ENCODE data around the gene CFAP221.

Gene CFAP221

DNA sequence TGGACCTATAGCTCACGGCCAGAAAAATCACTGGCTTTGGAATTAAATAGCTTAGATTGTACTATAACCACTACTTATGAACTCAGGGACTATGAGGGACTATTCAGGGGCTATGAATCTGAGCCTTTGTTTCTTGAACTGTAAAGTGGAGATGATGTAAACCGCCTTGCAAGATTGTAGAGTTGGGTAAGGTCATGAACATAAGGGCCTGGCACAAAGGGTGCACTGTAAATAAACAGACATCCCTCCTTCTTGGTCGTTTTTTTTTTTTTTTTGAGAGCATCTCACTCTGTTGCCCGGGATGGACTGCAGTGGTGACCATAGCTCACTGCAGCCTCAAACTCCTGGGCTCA lies 137.6 kb downstream of the CFAP221 start:
- Histone ChIP-seq H3K9ac (ENCODE audit: low read length) (no peak overlapping the region), H3K4me3 (ENCODE audit: insufficient read depth, low read length, poor library complexity, severe bottlenecking) (no peak overlapping the region), H3K79me2 (ENCODE audit: insufficient read depth, low read length) (peaks cover 20% of the 10 kb centered on the region), H3K27me3 (ENCODE audit: low read length) (no peaks in the 10 kb centered on the region), H3K4me2 (ENCODE audit: low read depth, low read length, poor library complexity, severe bottlenecking) (no peak overlapping the region), H4K20me1 (ENCODE audit: low read depth, low read length) (no peaks in the 10 kb centered on the region), H3K27ac (ENCODE audit: low read depth, low read length) (no peak overlapping the region), H3F3A (ENCODE audit: insufficient read depth) (peaks cover under 1% of the 10 kb centered on the region; the same call in 1 of the 2 replicates), H3K9me3 (ENCODE audit: insufficient read depth, low read length) (no peaks in the 10 kb centered on the region), H3K9me2 (replicated peaks; ENCODE audit: insufficient read depth, low read length) (no peaks in the 10 kb centered on the region), H2AFZ (ENCODE audit: low read depth, low read length, severe bottlenecking) (no peak overlapping the region), H3K36me3 (ENCODE audit: low read length) (no peaks in the 10 kb centered on the region)
- TF ChIP-seq EZH2phosphoT487 (conservative IDR thresholded peaks at IDR 0.05; ENCODE audit: low read length) (no peak), CTCF (IDR thresholded peaks at IDR 0.05; ENCODE audit: insufficient read depth, low read length, poor library complexity, severe bottlenecking) (no peak)

DNA sequence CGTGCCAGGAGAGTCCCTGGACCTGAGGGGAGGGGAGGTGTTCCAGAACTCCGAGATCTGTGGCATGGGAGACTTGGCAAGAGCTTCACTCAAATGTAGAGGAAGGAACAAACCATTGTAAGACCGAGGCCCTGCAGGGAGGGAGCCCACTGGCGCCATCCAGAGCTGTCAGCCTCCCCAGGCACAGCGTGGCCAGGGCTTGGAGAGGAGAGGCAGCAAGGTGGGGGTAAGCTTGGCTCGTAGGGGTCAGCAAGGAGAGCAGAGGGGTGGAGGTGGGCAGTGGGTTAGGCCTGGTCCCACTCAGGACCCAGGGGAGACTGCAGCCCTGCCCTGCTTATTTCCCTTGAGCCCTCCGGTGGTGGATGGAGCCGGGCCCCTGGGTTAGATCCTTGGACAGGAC lies 138.3 kb downstream of the CFAP221 start:
- Histone ChIP-seq H3K9ac (ENCODE audit: low read length) (no peak overlapping the region), H3K79me2 (ENCODE audit: insufficient read depth, low read length) (peaks cover 20% of the 10 kb centered on the region), H3K4me3 (ENCODE audit: insufficient read depth, low read length, poor library complexity, severe bottlenecking) (no peak overlapping the region), H3K36me3 (ENCODE audit: low read length) (no peaks in the 10 kb centered on the region), H3K9me2 (replicated peaks; ENCODE audit: insufficient read depth, low read length) (no peaks in the 10 kb centered on the region), H4K20me1 (ENCODE audit: low read depth, low read length) (no peaks in the 10 kb centered on the region), H3F3A (ENCODE audit: insufficient read depth) (no peaks in the 10 kb centered on the region), H3K4me2 (ENCODE audit: low read depth, low read length, poor library complexity, severe bottlenecking) (no peak overlapping the region), H3K9me3 (ENCODE audit: insufficient read depth, low read length) (no peaks in the 10 kb centered on the region), H3K27me3 (ENCODE audit: low read length) (no peaks in the 10 kb centered on the region), H2AFZ (ENCODE audit: low read depth, low read length, severe bottlenecking) (no peak overlapping the region), H3K27ac (ENCODE audit: low read depth, low read length) (no peak overlapping the region)
- TF ChIP-seq EZH2phosphoT487 (conservative IDR thresholded peaks at IDR 0.05; ENCODE audit: low read length) (no peak), CTCF (IDR thresholded peaks at IDR 0.05; ENCODE audit: insufficient read depth, low read length, poor library complexity, severe bottlenecking) (no peak)

DNA sequence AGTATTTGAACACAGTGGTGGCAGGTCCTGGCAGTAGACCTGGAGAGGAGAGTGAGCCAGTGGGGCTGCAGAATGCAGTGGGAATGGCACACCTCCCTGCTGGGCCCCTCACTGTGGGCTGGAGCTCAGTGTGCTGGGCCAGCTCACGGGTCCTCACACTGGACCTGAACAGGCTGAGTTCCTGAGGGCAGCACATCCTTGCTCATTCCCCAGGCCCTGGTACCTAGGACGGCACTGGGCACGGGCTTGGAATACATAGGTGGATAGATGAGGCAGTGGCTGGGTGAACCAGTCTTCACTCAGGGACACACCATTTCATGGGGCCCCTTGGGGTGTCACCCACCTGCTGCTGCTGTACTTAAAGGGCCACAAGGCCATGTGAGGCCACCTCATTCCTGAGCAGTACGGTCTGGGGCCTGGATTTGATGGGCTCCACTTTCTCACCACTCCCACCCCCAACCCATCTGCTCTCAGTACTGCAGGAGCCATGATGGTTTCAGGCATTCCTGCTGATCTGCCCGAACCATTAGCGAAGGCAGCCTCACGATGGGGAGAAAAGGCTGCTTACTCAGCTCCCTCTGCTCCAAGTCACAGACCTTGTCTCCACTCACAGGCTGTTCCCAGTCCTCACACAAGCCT lies 138.9 kb downstream of the CFAP221 start:
- Histone ChIP-seq H3K36me3 (ENCODE audit: low read length) (no peaks in the 10 kb centered on the region), H3K27ac (ENCODE audit: low read depth, low read length) (no peak overlapping the region), H3K9me3 (ENCODE audit: insufficient read depth, low read length) (no peaks in the 10 kb centered on the region), H3K27me3 (ENCODE audit: low read length) (no peaks in the 10 kb centered on the region), H3K4me2 (ENCODE audit: low read depth, low read length, poor library complexity, severe bottlenecking) (no peak overlapping the region), H3F3A (ENCODE audit: insufficient read depth) (no peaks in the 10 kb centered on the region), H3K9me2 (replicated peaks; ENCODE audit: insufficient read depth, low read length) (no peaks in the 10 kb centered on the region), H4K20me1 (ENCODE audit: low read depth, low read length) (no peaks in the 10 kb centered on the region), H3K4me3 (ENCODE audit: insufficient read depth, low read length, poor library complexity, severe bottlenecking) (no peak overlapping the region), H3K9ac (ENCODE audit: low read length) (no peak overlapping the region), H3K79me2 (ENCODE audit: insufficient read depth, low read length) (peaks cover 20% of the 10 kb centered on the region), H2AFZ (ENCODE audit: low read depth, low read length, severe bottlenecking) (no peak overlapping the region)
- TF ChIP-seq EZH2phosphoT487 (conservative IDR thresholded peaks at IDR 0.05; ENCODE audit: low read length) (no peak), CTCF (IDR thresholded peaks at IDR 0.05; ENCODE audit: insufficient read depth, low read length, poor library complexity, severe bottlenecking) (no peak)

Data from SU-DHL-6 (cell line).